Measurements from ENCODE around the gene SSR3.

GRCh38 chr3:156554515-156554841 is 439 bp downstream of the SSR3 start:
- TF ChIP-seq CTCF (IDR thresholded peaks at IDR 0.05) (no peak), POLR2A (IDR thresholded peaks at IDR 0.05) (no peak)

Data from testis (tissue), 2 donors.